Measurements from ENCODE around the gene CACNA2D2.
A peak's percentile ranks its signal among the peaks of the same experiment; 100 is the strongest.

CACNA2D2 gene

GRCh38 chr3:50322386-50323091 is 180.9 kb downstream of the CACNA2D2 start, which contains the start of gene HYAL2:
Gene HYAL2 (minus strand): TSS chr3:50322745. CDS start chr3:50320489, 2,256 bp downstream.
- peak within 1 kb of the TSS; percentile 90 for H3K4me2 ChIP-seq (ENCODE audit: low read length)
- TF ChIP-seq CTCF (IDR thresholded peaks at IDR 0.05; ENCODE audit: low read length) (no peak), EZH2 (IDR thresholded peaks at IDR 0.05; ENCODE audit: borderline replicate concordance, low read length) (no peak)
- H3K4me1 ChIP-seq (ENCODE audit: insufficient read depth, low read length, severe bottlenecking) = peaks cover 48% of the 10 kb centered on the region
- no peaks in the 10 kb centered on the region for H3K9me3 ChIP-seq (ENCODE audit: low read length)
- peak within 1 kb of the TSS; percentile 84 for H3K4me3 ChIP-seq (ENCODE audit: low read depth, low read length, poor library complexity, severe bottlenecking)
- peaks cover 5% of the 10 kb centered on the region; the same call in 1 of the 2 replicates for H3K79me2 ChIP-seq (ENCODE audit: insufficient read depth, low read length)
- H2AFZ ChIP-seq (ENCODE audit: low read length) = no peak within 1 kb of the TSS
- H3K36me3 ChIP-seq (ENCODE audit: insufficient read depth, low read length) = peaks cover 10% of the 10 kb centered on the region; the same call in 1 of the 2 replicates
- H3K9me2 ChIP-seq (ENCODE audit: low read depth, low read length) = no peaks in the 10 kb centered on the region
- peak within 1 kb of the TSS; percentile 76 for H3K9ac ChIP-seq (ENCODE audit: low read length)
- no peaks in the 10 kb centered on the region for H3F3A ChIP-seq (ENCODE audit: insufficient read depth, low read length)
- no peaks in the 10 kb centered on the region for H4K20me1 ChIP-seq (ENCODE audit: insufficient read depth, low read length)
- H3K27ac ChIP-seq (ENCODE audit: low read depth, low read length, poor library complexity, severe bottlenecking) = peak within 1 kb of the TSS; percentile 64
- no peaks in the 10 kb centered on the region for H3K27me3 ChIP-seq (ENCODE audit: insufficient read depth, low read length)

GRCh38 chr3:50322115-50322385 is 181.4 kb downstream of the CACNA2D2 start:
- H3K4me1 ChIP-seq (ENCODE audit: insufficient read depth, low read length, severe bottlenecking) = peaks cover 48% of the 10 kb centered on the region

GRCh38 chr3:50321336-50322114 is 181.9 kb downstream of the CACNA2D2 start:
- no peaks in the 10 kb centered on the region for H3K9me3 ChIP-seq (ENCODE audit: low read length)

More at GRCh38 chr3:50322115-50322385, 181.4 kb downstream of the CACNA2D2 start:
- H2AFZ ChIP-seq (ENCODE audit: low read length) = no peak overlapping the region
- H3K27me3 ChIP-seq (ENCODE audit: insufficient read depth, low read length) = no peaks in the 10 kb centered on the region
- H3K79me2 ChIP-seq (ENCODE audit: insufficient read depth, low read length) = no peaks in the 10 kb centered on the region
- H3K27ac ChIP-seq (ENCODE audit: low read depth, low read length, poor library complexity, severe bottlenecking) = peak overlapping the region; percentile 3
- no peaks in the 10 kb centered on the region for H3F3A ChIP-seq (ENCODE audit: insufficient read depth, low read length)
- H4K20me1 ChIP-seq (ENCODE audit: insufficient read depth, low read length) = no peaks in the 10 kb centered on the region
- H3K9me3 ChIP-seq (ENCODE audit: low read length) = no peaks in the 10 kb centered on the region
- peaks cover 10% of the 10 kb centered on the region; the same call in 1 of the 2 replicates for H3K36me3 ChIP-seq (ENCODE audit: insufficient read depth, low read length)
- H3K9ac ChIP-seq (ENCODE audit: low read length) = peak overlapping the region; percentile 48; the same call in 1 of the 2 replicates
- peak overlapping the region; percentile 84 for H3K4me3 ChIP-seq (ENCODE audit: low read depth, low read length, poor library complexity, severe bottlenecking)
- no peaks in the 10 kb centered on the region for H3K9me2 ChIP-seq (ENCODE audit: low read depth, low read length)
- H3K4me2 ChIP-seq (ENCODE audit: low read length) = peak overlapping the region; percentile 90
- TF ChIP-seq EZH2 (IDR thresholded peaks at IDR 0.05; ENCODE audit: borderline replicate concordance, low read length) = no peak
- no peak for TF ChIP-seq CTCF (IDR thresholded peaks at IDR 0.05; ENCODE audit: low read length)

More at GRCh38 chr3:50321336-50322114, 181.9 kb downstream of the CACNA2D2 start:
- TF ChIP-seq EZH2 (IDR thresholded peaks at IDR 0.05; ENCODE audit: borderline replicate concordance, low read length) (no peak), CTCF (IDR thresholded peaks at IDR 0.05; ENCODE audit: low read length) (peak; percentile 68)
- Histone ChIP-seq H3K9ac (ENCODE audit: low read length) (peak overlapping the region; percentile 76), H3K36me3 (ENCODE audit: insufficient read depth, low read length) (peaks cover 10% of the 10 kb centered on the region; the same call in 1 of the 2 replicates), H3F3A (ENCODE audit: insufficient read depth, low read length) (no peaks in the 10 kb centered on the region), H3K9me2 (ENCODE audit: low read depth, low read length) (no peaks in the 10 kb centered on the region), H3K4me1 (ENCODE audit: insufficient read depth, low read length, severe bottlenecking) (peaks cover 49% of the 10 kb centered on the region), H4K20me1 (ENCODE audit: insufficient read depth, low read length) (no peaks in the 10 kb centered on the region), H3K27ac (ENCODE audit: low read depth, low read length, poor library complexity, severe bottlenecking) (peak overlapping the region; percentile 64), H3K4me2 (ENCODE audit: low read length) (peak overlapping the region; percentile 90), H3K27me3 (ENCODE audit: insufficient read depth, low read length) (no peaks in the 10 kb centered on the region), H2AFZ (ENCODE audit: low read length) (no peak overlapping the region; the same call in 1 of the 2 replicates), H3K79me2 (ENCODE audit: insufficient read depth, low read length) (no peaks in the 10 kb centered on the region), H3K4me3 (ENCODE audit: low read depth, low read length, poor library complexity, severe bottlenecking) (peak overlapping the region; percentile 84)

All from OCI-LY1 (cell line).